CD14-positive monocyte (primary cell): ENCODE measurements around the gene MVB12B. TPM values are rescaled to one million over a fixed set of nuclear protein-coding genes. Genes with fewer than 3 reads are reported as not detected.

ENCODE experiments used
- DNase-seq, 3 donors: peaks; one replicate each; pipeline ENCODE4 v3.0.0-alpha.2; 2011 to 2022
- H2AFZ ChIP-seq: 2 replicates; pipeline ENCODE4 v1.6.0; 2012; ENCODE audit warnings: mild to moderate bottlenecking, low read depth, low read length, inconsistent platforms; ENCODE audit not compliant: insufficient read depth, poor library complexity, severe bottlenecking
- H3K27ac ChIP-seq, 2 donors: 1 replicate in 1 of 2; 2 replicates in 1 of 2; pipeline ENCODE4 v1.5.1; 2012 to 2013; ENCODE audit warnings: low read length in 2 of 2, control low read depth in 1 of 2, inconsistent platforms in 1 of 2, low read depth in 1 of 2, mild to moderate bottlenecking in 1 of 2
- H3K27me3 ChIP-seq, 2 donors: one replicate each; pipeline versions ENCODE4 v1.6.0 to v1.6.1; 2011 to 2013; ENCODE audit warnings: low read length in 2 of 2; ENCODE audit not compliant: control insufficient read depth in 2 of 2, insufficient read depth in 2 of 2
- H3K36me3 ChIP-seq, 2 donors: replicated peaks in 1 of 2; 1 replicate in 1 of 2; 2 replicates in 1 of 2; pipeline versions ENCODE4 v1.5.1 to v1.6.1; 2012 to 2013; ENCODE audit warnings: low read length in 2 of 2, control low read depth in 1 of 2, inconsistent platforms in 1 of 2, mild to moderate bottlenecking in 1 of 2; ENCODE audit not compliant: insufficient read depth in 2 of 2, control insufficient read depth in 1 of 2
- H3K4me1 ChIP-seq, 2 donors: 1 replicate in 1 of 2; 2 replicates in 1 of 2; pipeline versions ENCODE4 v1.5.1 to v1.6.1; 2012 to 2013; ENCODE audit warnings: low read length in 2 of 2, control low read depth in 1 of 2, inconsistent platforms in 1 of 2, mild to moderate bottlenecking in 1 of 2, moderate library complexity in 1 of 2; ENCODE audit not compliant: insufficient read depth in 2 of 2, control insufficient read depth in 1 of 2
- H3K4me2 ChIP-seq: replicated peaks from 2 replicates; pipeline ENCODE3; 2012; ENCODE audit warnings: low read length, moderate library complexity, mild to moderate bottlenecking; ENCODE audit not compliant: poor library complexity, severe bottlenecking; ENCODE audit errors: extremely low read depth
- H3K4me3 ChIP-seq, 3 experiments: fragments of 200-600 bp in 1 of 3; sonication (generic) in 1 of 3; replicated peaks in 1 of 3; 1 replicate in 2 of 3; 2 replicates in 1 of 3; pipeline ENCODE4 v1.5.1; 2011 to 2013; ENCODE audit warnings: low read length in 3 of 3, mild to moderate bottlenecking in 3 of 3, control low read depth in 2 of 3, low read depth in 2 of 3, inconsistent platforms in 1 of 3, moderate library complexity in 1 of 3
- H3K79me2 ChIP-seq: 2 replicates; pipeline ENCODE4 v1.6.0; 2012; ENCODE audit warnings: mild to moderate bottlenecking, control low read depth, inconsistent platforms, low read length, moderate library complexity; ENCODE audit not compliant: insufficient read depth
- H3K9ac ChIP-seq: 2 replicates; pipeline ENCODE4 v1.6.0; 2017; ENCODE audit warnings: low read length, mild to moderate bottlenecking; ENCODE audit not compliant: insufficient read depth, poor library complexity, severe bottlenecking
- H3K9me3 ChIP-seq, 2 donors: replicated peaks in 1 of 2; 1 replicate in 1 of 2; 2 replicates in 1 of 2; pipeline versions ENCODE4 v1.5.1 to v1.6.1; 2012 to 2013; ENCODE audit warnings: low read length in 2 of 2, control low read depth in 1 of 2; ENCODE audit not compliant: control insufficient read depth in 1 of 2, insufficient read depth in 1 of 2
- H4K20me1 ChIP-seq: 2 replicates; pipeline ENCODE4 v1.6.0; 2012; ENCODE audit warnings: mild to moderate bottlenecking, low read length, control low read depth, moderate library complexity; ENCODE audit not compliant: insufficient read depth
- H3K27ac Mint-ChIP-seq, 7 donors: one replicate each; pipeline ENCODE4 v1.8.0; 2020; ENCODE audit warnings: mild to moderate bottlenecking in 7 of 7, mixed read lengths in 7 of 7, moderate library complexity in 6 of 7, inconsistent platforms in 2 of 7
- H3K27me3 Mint-ChIP-seq, 3 donors: one replicate each; pipeline ENCODE4 v1.8.0; 2021 to 2022; ENCODE audit warnings: low read depth in 3 of 3, mild to moderate bottlenecking in 3 of 3, mixed read lengths in 3 of 3, moderate library complexity in 3 of 3, inconsistent platforms in 1 of 3
- H3K36me3 Mint-ChIP-seq, 2 donors: one replicate each; pipeline ENCODE4 v1.8.0; 2020; ENCODE audit warnings: mixed read lengths in 2 of 2, inconsistent platforms in 1 of 2, mild to moderate bottlenecking in 1 of 2
- H3K4me1 Mint-ChIP-seq: one replicate; pipeline ENCODE4 v1.8.0; 2020; ENCODE audit warnings: mild to moderate bottlenecking, mixed read lengths
- H3K4me3 Mint-ChIP-seq, 2 donors: one replicate each; pipeline ENCODE4 v1.8.0; 2020; ENCODE audit warnings: mild to moderate bottlenecking in 2 of 2, mixed read lengths in 2 of 2, moderate library complexity in 1 of 2
- H3K9me3 Mint-ChIP-seq, 7 donors: one replicate each; pipeline ENCODE4 v1.8.0; 2020 to 2022; ENCODE audit warnings: mixed read lengths in 7 of 7, mild to moderate bottlenecking in 6 of 7, moderate library complexity in 6 of 7, inconsistent platforms in 2 of 7
- WGBS: methylation state at CpG from one replicate; pipeline ENCODE4 v1.1.5; 2013; ENCODE audit warnings: missing lambda C conversion rate; ENCODE audit not compliant: insufficient coverage; 5-methylcytosine and 5-hydroxymethylcytosine counted together
- intact Hi-C, 2 donors: fragments of 100-400 bp; cut with micrococcal nuclease; formaldehyde crosslinking; loops; one replicate each; pipeline versions ENCODE4 v1.15.0 to v1.15.1; 2023
- polyA plus RNA-seq, 3 donors: library from polyadenylated mRNA; depleted of rRNA in 1 of 3; unstranded in 2 of 3; stranded (reverse) in 1 of 3; fragments of 300-500 nt in 2 of 3; fragments of >200 nt in 1 of 3; fragmentation: Illumina TruSeq in 2 of 3; gene quantifications; 1 replicate in 2 of 3; 2 replicates in 1 of 3; pipeline ENCODE4 v1.2.3, GENCODE V29; 2012 to 2021
- TF ChIP-seq, protein P1 (sequence below): fragments of 200-600 bp; IDR thresholded peaks from one replicate; pipeline ENCODE4 v1.8.0; 2022; ENCODE audit warnings: antibody characterized with exemption, mild to moderate bottlenecking

The MVB12B gene
- polyA plus RNA-seq, 3 donors, result 2.8 to 8.1 (median 3.5) TPM

DNA sequence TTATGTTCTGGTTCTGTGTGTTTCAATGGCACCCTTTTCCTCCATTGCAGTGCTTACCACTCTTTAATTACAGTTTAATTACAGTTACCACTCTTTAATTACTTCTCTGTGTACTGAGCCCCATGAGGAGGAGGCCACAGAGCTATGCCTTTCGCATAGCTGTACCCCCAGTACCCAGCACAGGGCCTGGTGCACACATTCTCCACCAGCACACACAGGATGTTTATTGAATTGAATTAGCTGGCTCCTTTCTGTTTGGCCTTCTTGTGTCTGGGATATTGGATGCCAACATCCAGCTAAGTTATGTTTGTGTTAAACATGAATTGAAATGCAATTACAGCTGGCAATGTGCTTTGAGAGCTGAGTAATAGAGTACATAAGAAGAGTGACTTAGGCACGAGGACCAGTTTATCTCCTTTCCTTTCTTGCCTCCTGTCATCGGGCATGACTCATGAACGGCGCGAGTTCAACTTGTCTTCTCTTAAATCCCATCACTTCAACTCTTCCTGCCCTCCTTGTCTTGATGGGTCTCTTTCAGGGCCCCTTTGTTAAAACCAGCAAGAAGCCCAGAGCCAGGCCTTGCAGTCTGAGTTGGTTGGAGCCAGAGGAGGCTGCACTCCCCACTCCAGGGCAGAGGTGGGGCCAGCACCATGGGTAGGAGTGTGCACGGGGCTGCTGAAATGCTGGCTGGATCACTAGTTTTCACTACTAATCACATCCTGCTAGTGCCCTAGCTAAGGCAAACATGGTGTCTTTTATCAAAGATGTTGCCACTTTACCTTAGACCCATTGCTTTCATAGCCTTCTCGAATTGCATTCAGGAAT lies 37.4 kb downstream of the MVB12B start:
- peaks cover 16 to 40% (median 28%) of the 10 kb centered on the region in 7 donors for H3K9me3 Mint-ChIP-seq
- Histone ChIP-seq H3K9me3 (peaks cover 16 to 29% of the 10 kb centered on the region in 2 donors), H4K20me1 (no peaks in the 10 kb centered on the region), H3K36me3 (peaks cover 0 to 9% of the 10 kb centered on the region in 2 donors), H3K9ac (no peak overlapping the region), H3K79me2 (peaks cover 24% of the 10 kb centered on the region), H3K27me3 (no peaks in the 10 kb centered on the region), H3K4me2 (no peak overlapping the region), H3K4me3 (no peak overlapping the region), H3K4me1 (peaks cover 10 to 14% of the 10 kb centered on the region in 2 donors), H2AFZ (no peak overlapping the region), H3K27ac (no peak overlapping the region)
- TF ChIP-seq, protein P1, sequence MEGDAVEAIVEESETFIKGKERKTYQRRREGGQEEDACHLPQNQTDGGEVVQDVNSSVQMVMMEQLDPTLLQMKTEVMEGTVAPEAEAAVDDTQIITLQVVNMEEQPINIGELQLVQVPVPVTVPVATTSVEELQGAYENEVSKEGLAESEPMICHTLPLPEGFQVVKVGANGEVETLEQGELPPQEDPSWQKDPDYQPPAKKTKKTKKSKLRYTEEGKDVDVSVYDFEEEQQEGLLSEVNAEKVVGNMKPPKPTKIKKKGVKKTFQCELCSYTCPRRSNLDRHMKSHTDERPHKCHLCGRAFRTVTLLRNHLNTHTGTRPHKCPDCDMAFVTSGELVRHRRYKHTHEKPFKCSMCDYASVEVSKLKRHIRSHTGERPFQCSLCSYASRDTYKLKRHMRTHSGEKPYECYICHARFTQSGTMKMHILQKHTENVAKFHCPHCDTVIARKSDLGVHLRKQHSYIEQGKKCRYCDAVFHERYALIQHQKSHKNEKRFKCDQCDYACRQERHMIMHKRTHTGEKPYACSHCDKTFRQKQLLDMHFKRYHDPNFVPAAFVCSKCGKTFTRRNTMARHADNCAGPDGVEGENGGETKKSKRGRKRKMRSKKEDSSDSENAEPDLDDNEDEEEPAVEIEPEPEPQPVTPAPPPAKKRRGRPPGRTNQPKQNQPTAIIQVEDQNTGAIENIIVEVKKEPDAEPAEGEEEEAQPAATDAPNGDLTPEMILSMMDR, result no peak
- intact Hi-C loops, result no loop called here
- no peak overlapping the region for H3K4me3 Mint-ChIP-seq
- DNase-seq, result no peak
- H3K4me1 Mint-ChIP-seq, result peaks cover 18% of the 10 kb centered on the region
- H3K27me3 Mint-ChIP-seq, result no peaks in the 10 kb centered on the region
- WGBS, result 100% methylated on average over 4 of the region's 8 CpGs
- peaks cover 29 to 34% of the 10 kb centered on the region in 2 donors for H3K36me3 Mint-ChIP-seq
- peak overlapping the region in 1 of 7 donors; percentile 53 for H3K27ac Mint-ChIP-seq

DNA sequence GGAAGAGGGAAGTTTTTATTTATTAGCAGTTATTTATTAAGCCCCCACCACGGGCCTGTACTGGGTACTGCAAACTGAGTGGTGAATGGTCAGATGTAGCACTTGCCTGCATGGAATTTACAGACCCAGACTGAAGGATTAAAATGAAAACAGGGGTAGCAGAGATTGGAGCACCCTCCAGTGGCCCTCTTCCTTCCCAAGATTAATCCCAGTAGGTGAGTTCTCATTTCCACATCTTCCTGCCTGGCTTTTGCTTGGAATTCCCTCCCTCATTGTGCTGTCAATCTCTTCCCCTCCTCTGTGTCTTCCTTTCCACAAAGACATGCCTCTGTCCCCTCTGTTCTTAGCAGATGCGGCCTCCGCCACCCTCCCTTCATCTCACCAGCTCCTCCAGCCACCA lies 39.2 kb downstream of the MVB12B start:
- H3K36me3 Mint-ChIP-seq, result peaks cover 28% of the 10 kb centered on the region in 2 donors
- H3K27me3 Mint-ChIP-seq, result no peaks in the 10 kb centered on the region

More for the DNA sequence above, 39.2 kb downstream of the MVB12B start:
- H3K4me2 ChIP-seq, result no peak overlapping the region
- no peaks in the 10 kb centered on the region for H4K20me1 ChIP-seq
- peaks cover 10 to 14% of the 10 kb centered on the region in 2 donors for H3K4me1 ChIP-seq
- 83% methylated on average over 2 of the region's 3 CpGs for WGBS
- peaks cover 0 to 9% of the 10 kb centered on the region in 2 donors for H3K36me3 ChIP-seq
- H3K4me1 Mint-ChIP-seq, result peaks cover 18% of the 10 kb centered on the region
- no peak for DNase-seq
- peaks cover 10 to 28% (median 21%) of the 10 kb centered on the region in 7 donors for H3K9me3 Mint-ChIP-seq
- no peak overlapping the region for H2AFZ ChIP-seq
- H3K9ac ChIP-seq, result no peak overlapping the region
- TF ChIP-seq, protein P1, result no peak
- peaks cover 12 to 20% of the 10 kb centered on the region in 2 donors for H3K9me3 ChIP-seq
- peaks cover 22% of the 10 kb centered on the region for H3K79me2 ChIP-seq
- no peaks in the 10 kb centered on the region for H3K27me3 ChIP-seq
- intact Hi-C loops, result no loop called here
- no peak overlapping the region for H3K4me3 Mint-ChIP-seq
- peak overlapping the region in 3 of 7 donors; percentile 16 to 72 (median 21) for H3K27ac Mint-ChIP-seq
- no peak overlapping the region for H3K4me3 ChIP-seq
- H3K27ac ChIP-seq, result peak overlapping the region in 1 of 2 donors; percentile 13
